K562 (cell line): ENCODE measurements around the gene UNC13C. TPM values are rescaled to one million over a fixed set of nuclear protein-coding genes. Genes with fewer than 3 reads are reported as not detected.
"Not testable (repeated sequence)": the region's sequence is repeated elsewhere in the genome, so short reads cannot be mapped to it uniquely, and the experiment has no call there.

Experiments
- ATAC-seq: fragments of 200-7000 bp; cut with Tn5 transposase; 3 replicates; pipeline ENCODE4 v1.9.1; 2020; ENCODE audit warnings: moderate library complexity
- BruUV-seq: library from RNA; stranded (reverse); fragments of 400-500 nt; replicated peaks from 2 replicates; lab custom pipeline; 2021; lab: Mats Ljungman, UMichigan
- CTCF ChIA-PET: fragments of 300-600 bp; formaldehyde crosslinking; extraction: SDS; loops from one replicate; lab custom pipeline; 2021; ENCODE audit warnings: low intra/inter-chr PET ratio; lab: Yijun Ruan, JAX
- POLR2A ChIA-PET: fragments of 300-600, 350-650 bp; sonication (Branson Sonifier 250); formaldehyde crosslinking; extraction: SDS; loops from one replicate; lab custom pipeline; 2021; ENCODE audit warnings: antibody characterized with exemption, inconsistent platforms; lab: Yijun Ruan, JAX
- DNase-seq, 4 experiments: peaks; one replicate each; pipeline versions ENCODE4 v3.0.0 to v3.0.0-alpha.2; 2011 to 2018; ENCODE audit warnings: low spot score in 3 of 4, mixed read lengths in 3 of 4; ENCODE audit errors: extremely low read depth in 1 of 4
- FAIRE-seq: peaks from 2 replicates; lab custom pipeline; 2011; peaks lifted over from hg19 to GRCh38; lab: Jason Lieb, UNC
- H2AFZ ChIP-seq: 2 replicates; pipeline ENCODE4 v1.6.0; 2011; ENCODE audit warnings: low read depth, low read length, control low read depth, inconsistent platforms
- H3K27ac ChIP-seq: fragments of 200-600 bp; 3 replicates; pipeline ENCODE4 v1.8.0; 2011; ENCODE audit warnings: low read depth, mild to moderate bottlenecking, control low read depth, inconsistent platforms, low read length, moderate library complexity, mixed read lengths; ENCODE audit errors: extremely low read depth
- H3K27me3 ChIP-seq, 2 experiments: fragments of 300-600 bp in 1 of 2; 2 replicates in 1 of 2; 3 replicates in 1 of 2; pipeline versions ENCODE4 v1.6.0 to v1.8.0; 2011; ENCODE audit warnings: inconsistent platforms in 2 of 2, low read length in 2 of 2, mild to moderate bottlenecking in 1 of 2, mixed read lengths in 1 of 2, moderate library complexity in 1 of 2; ENCODE audit not compliant: control insufficient read depth in 2 of 2, insufficient read depth in 2 of 2
- H3K36me3 ChIP-seq: fragments of 300-600 bp; 3 replicates; pipeline ENCODE4 v1.8.0; 2011; ENCODE audit warnings: mild to moderate bottlenecking, low read length, inconsistent platforms; ENCODE audit not compliant: control insufficient read depth, insufficient read depth
- H3K4me1 ChIP-seq, 2 experiments: fragments of 200-600 bp in 1 of 2; replicated peaks in 1 of 2; 2 replicates in 1 of 2; 3 replicates in 1 of 2; pipeline versions ENCODE4 v1.5.1 to v1.8.0; 2011; ENCODE audit warnings: inconsistent platforms in 2 of 2, low read length in 2 of 2, mild to moderate bottlenecking in 1 of 2, mixed read lengths in 1 of 2, moderate library complexity in 1 of 2; ENCODE audit not compliant: control insufficient read depth in 2 of 2, insufficient read depth in 2 of 2
- H3K4me2 ChIP-seq: 2 replicates; pipeline ENCODE4 v1.6.1; 2011; ENCODE audit warnings: low read length, control low read depth, inconsistent platforms, mixed read lengths; ENCODE audit not compliant: insufficient read depth
- H3K4me3 ChIP-seq: fragments of 200-600 bp; sonication (generic), shearing (Covaris generic); 2 replicates; pipeline ENCODE4 v1.5.1; 2016; ENCODE audit warnings: control low read depth, inconsistent platforms
- H3K79me2 ChIP-seq: fragments of 200-600 bp; 3 replicates; pipeline ENCODE4 v1.8.0; 2011; ENCODE audit warnings: low read length, inconsistent platforms; ENCODE audit not compliant: control insufficient read depth, insufficient read depth
- H3K9ac ChIP-seq, 2 experiments: 2 replicates each; pipeline versions ENCODE4 v1.6.0 to v1.6.1; 2011; ENCODE audit warnings: low read depth in 2 of 2, low read length in 2 of 2, control low read depth in 1 of 2, inconsistent platforms in 1 of 2, mild to moderate bottlenecking in 1 of 2, mixed read lengths in 1 of 2; ENCODE audit not compliant: insufficient read depth in 1 of 2
- H3K9me1 ChIP-seq: one replicate; pipeline ENCODE4 v1.6.0; 2011; ENCODE audit warnings: inconsistent platforms, mild to moderate bottlenecking, low read length, moderate library complexity; ENCODE audit not compliant: control insufficient read depth, insufficient read depth
- H3K9me3 ChIP-seq: replicated peaks from 2 replicates; pipeline ENCODE4 v1.5.1; 2011; ENCODE audit warnings: low read depth, low read length, inconsistent platforms; ENCODE audit not compliant: control insufficient read depth, insufficient read depth
- H4K20me1 ChIP-seq: replicated peaks from 2 replicates; pipeline ENCODE4 v1.6.1; 2011; ENCODE audit warnings: low read length, inconsistent platforms, mixed read lengths; ENCODE audit not compliant: control insufficient read depth, insufficient read depth
- ESRRB ChIP-seq: fragments of 250-450 bp; sonication (Bioruptor Pico); IDR thresholded peaks from 2 replicates; pipeline ENCODE4 v1.5.0; 2020; ENCODE audit warnings: mild to moderate bottlenecking, moderate library complexity, borderline replicate concordance
- SNRNP70 ChIP-seq: fragments of 200-400 bp; formaldehyde crosslinking; optimal IDR thresholded peaks from 2 replicates; pipeline ENCODE3; 2017; ENCODE audit warnings: low read depth, low read length
- SREBF2 ChIP-seq: sonication (generic); formaldehyde crosslinking; IDR thresholded peaks from 2 replicates; pipeline ENCODE4 v1.4.0; 2020; ENCODE audit warnings: mild to moderate bottlenecking, missing genetic modification reagents
- THRA ChIP-seq: fragments of 450-650 bp; IDR thresholded peaks from 2 replicates; pipeline ENCODE4 v1.6.1; 2017; ENCODE audit warnings: mild to moderate bottlenecking, moderate library complexity
- WGBS: fragments of 100-300 bp; shearing (Covaris generic); methylation state at CpG from one replicate; pipeline ENCODE4 v1.1.6; 2016; ENCODE audit warnings: low coverage, mixed read lengths; ENCODE audit not compliant: insufficient coverage; ENCODE audit errors: missing lambda C conversion rate; 5-methylcytosine and 5-hydroxymethylcytosine counted together
- in situ Hi-C: fragments of 300-500 bp; cut with MboI; formaldehyde crosslinking; loops from 4 replicates; pipeline ENCODE4 v1.15.0; 2018; ENCODE audit warnings: inconsistent platforms, mixed read lengths
- intact Hi-C: fragments of 100-400 bp; cut with micrococcal nuclease; formaldehyde crosslinking; loops from 2 replicates; pipeline ENCODE4 v1.14.2; 2022
- polyA plus RNA-seq, 8 experiments: library from polyadenylated mRNA; depleted of rRNA in 4 of 8; stranded (reverse) in 5 of 8; unstranded in 3 of 8; fragments of >200 nt; fragmentation: Nextera tagmentation in 2 of 8; fragmentation: Illumina TruSeq in 1 of 8; extraction: Ambion mirVana in 2 of 8; extraction: Trizol in 1 of 8; gene quantifications; 2 replicates each; pipeline versions ENCODE4 v1.2.1 to v1.2.3, GENCODE V29; 2011 to 2014; ENCODE audit warnings: inconsistent platforms in 1 of 8, missing spikeins in 1 of 8
- total RNA-seq, 7 experiments: library from RNA; depleted of rRNA in 6 of 7; stranded (reverse); fragments of >200 nt in 6 of 7; fragmentation: Illumina TruSeq in 2 of 7; extraction: Trizol in 2 of 7; gene quantifications; 2 replicates each; pipeline versions ENCODE4 v1.2.1 to v1.2.3, GENCODE V29; 2011 to 2021; ENCODE audit warnings: low replicate concordance in 1 of 7

The UNC13C gene
- total and polyA plus RNA-seq, 9 of the 15 experiments (the other 6 are each of a cell fraction or from before 2014, with no cell fraction given), result not detected

- TF ChIP-seq SNRNP70, result no peak
- no peak for TF ChIP-seq ESRRB
Measured at GRCh38 chr15:54428596-54428995, 450.4 kb downstream of the UNC13C start (continued).

GRCh38 chr15:54450288-54450687, 472.0 kb downstream of the UNC13C start:
- H3K9ac ChIP-seq, POLR2A ChIA-PET, FAIRE-seq, DNase-seq, H3K27me3 ChIP-seq, ATAC-seq, H3K27ac ChIP-seq, H2AFZ ChIP-seq, H3K36me3 ChIP-seq, BruUV-seq, H3K4me3 ChIP-seq, H3K4me1 ChIP-seq, H3K9me1 ChIP-seq, H4K20me1 ChIP-seq, in situ Hi-C loops, H3K79me2 ChIP-seq, H3K9me3 ChIP-seq, CTCF ChIA-PET, intact Hi-C loops, H3K4me2 ChIP-seq: not testable (repeated sequence)
- 4% methylated on average over 9 of the region's 9 CpGs for WGBS

GRCh38 chr15:54456413-54456812, 478.2 kb downstream of the UNC13C start:
- H2AFZ ChIP-seq, result no peak overlapping the region
- H3K27me3 ChIP-seq, result no peaks in the 10 kb centered on the region
- no TSS peak for BruUV-seq
- intact Hi-C loops (no loop called here), in situ Hi-C loops (no loop called here)
- ChIA-PET POLR2A (no interaction called here), CTCF (no interaction called here)
- no peaks in the 10 kb centered on the region for H3K79me2 ChIP-seq
- H3K9ac ChIP-seq, result no peak overlapping the region
- no peak for FAIRE-seq
- TF ChIP-seq SREBF2 (CRISPR knock-in tag) (no peak), THRA (no peak)
- H3K36me3 ChIP-seq, result no peaks in the 10 kb centered on the region
- peaks cover 3% of the 10 kb centered on the region; the same call in 1 of the 2 replicates for H3K9me3 ChIP-seq
- H3K9me1 ChIP-seq, result no peaks in the 10 kb centered on the region
- ATAC-seq, result no peak
- no peaks in the 10 kb centered on the region for H4K20me1 ChIP-seq
- WGBS, result 0% methylated on average over 1 of the region's 1 CpG
- H3K4me2 ChIP-seq, result no peak overlapping the region
- H3K4me1 ChIP-seq, result no peaks in the 10 kb centered on the region
- DNase-seq, result no peak
- H3K4me3 ChIP-seq, result no peak overlapping the region
- H3K27ac ChIP-seq, result no peak overlapping the region
